GM13977 (cell line): Measurements from ENCODE around the gene TGOLN2.
A peak's percentile ranks its signal among the peaks of the same experiment; 100 is the strongest.
"Not testable (repeated sequence)": the region's sequence is repeated elsewhere in the genome, so short reads cannot be mapped to it uniquely, and the experiment has no call there.

Experiments
- DNase-seq: peaks from one replicate; pipeline ENCODE4 v3.0.0; 2012; ENCODE audit warnings: low spot score
- in situ Hi-C: fragments of 300-500 bp; cut with MboI; formaldehyde crosslinking; loops from one replicate; pipeline ENCODE4 v1.12.0; 2022; ENCODE audit warnings: low sequenced_read_pairs, low pct_unique_long_range_greater_than_20kb, mixed read lengths, inconsistent platforms; ENCODE audit not compliant: unreplicated experiment
- TF ChIP-seq, protein P1 (sequence below): IDR thresholded peaks from 2 replicates; pipeline ENCODE4 v1.5.1; 2012; ENCODE audit warnings: mild to moderate bottlenecking, control low read depth; ENCODE audit not compliant: insufficient read depth; ENCODE audit errors: extremely low read depth, missing control alignments

Gene TGOLN2

DNA sequence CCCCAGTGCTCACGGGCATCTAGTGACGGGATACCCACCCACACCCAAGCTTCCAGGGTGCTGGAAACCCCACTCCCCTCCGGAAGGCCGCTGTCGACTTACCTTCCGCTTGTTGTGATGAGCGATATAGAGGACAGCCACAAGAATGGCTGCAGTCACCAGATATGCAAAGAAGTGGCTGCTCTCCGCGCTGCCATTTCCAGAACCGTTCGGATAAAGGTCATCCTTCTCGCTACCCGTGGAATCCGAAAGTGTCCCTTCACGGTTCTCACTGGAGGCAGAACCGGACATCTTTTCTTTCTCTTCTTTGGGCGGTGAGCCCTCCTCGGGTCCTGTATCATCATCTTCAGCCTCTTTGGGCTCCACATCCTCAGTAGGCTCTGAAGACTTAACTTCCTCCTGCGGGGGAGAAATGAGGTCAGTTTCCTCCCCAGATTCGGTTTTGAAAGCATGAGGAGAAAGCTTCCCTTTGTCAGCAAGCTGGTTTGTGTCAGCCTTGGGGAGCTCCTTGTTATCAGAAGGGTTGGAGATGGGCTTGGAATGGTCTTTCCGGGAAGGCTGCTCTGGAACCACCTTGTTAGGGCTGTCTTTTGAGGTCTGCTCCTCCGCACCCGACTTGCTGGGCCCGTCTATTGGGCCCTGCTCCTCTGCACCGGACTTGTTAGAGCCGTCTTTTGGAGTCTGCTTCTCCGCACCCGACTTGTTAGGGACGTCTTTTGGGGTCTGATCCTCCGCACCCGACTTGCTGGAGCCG, 1.2 kb downstream of the TGOLN2 start:
- peak; percentile 55 for DNase-seq
- in situ Hi-C loops, result no loop called here
- TF ChIP-seq, protein P1, sequence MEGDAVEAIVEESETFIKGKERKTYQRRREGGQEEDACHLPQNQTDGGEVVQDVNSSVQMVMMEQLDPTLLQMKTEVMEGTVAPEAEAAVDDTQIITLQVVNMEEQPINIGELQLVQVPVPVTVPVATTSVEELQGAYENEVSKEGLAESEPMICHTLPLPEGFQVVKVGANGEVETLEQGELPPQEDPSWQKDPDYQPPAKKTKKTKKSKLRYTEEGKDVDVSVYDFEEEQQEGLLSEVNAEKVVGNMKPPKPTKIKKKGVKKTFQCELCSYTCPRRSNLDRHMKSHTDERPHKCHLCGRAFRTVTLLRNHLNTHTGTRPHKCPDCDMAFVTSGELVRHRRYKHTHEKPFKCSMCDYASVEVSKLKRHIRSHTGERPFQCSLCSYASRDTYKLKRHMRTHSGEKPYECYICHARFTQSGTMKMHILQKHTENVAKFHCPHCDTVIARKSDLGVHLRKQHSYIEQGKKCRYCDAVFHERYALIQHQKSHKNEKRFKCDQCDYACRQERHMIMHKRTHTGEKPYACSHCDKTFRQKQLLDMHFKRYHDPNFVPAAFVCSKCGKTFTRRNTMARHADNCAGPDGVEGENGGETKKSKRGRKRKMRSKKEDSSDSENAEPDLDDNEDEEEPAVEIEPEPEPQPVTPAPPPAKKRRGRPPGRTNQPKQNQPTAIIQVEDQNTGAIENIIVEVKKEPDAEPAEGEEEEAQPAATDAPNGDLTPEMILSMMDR, result no peak

DNA sequence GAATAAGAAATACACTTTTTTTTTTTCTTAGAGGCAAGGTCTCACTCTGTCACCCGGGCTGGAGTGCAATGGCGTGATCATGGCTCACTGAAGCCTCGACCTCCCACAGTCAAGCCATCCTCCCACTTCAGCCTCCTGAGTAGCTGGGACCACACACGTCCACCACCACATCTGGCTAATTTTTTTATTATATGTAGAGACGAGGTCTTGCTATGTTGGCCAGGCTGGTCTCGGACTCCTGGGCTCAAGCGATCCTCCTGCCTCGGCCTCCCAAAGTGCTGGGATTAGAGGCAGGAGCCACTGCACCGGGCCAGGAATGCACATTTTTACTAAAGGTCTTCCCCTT, 2.4 kb downstream of the TGOLN2 start:
- in situ Hi-C loops, result no loop called here
- TF ChIP-seq, protein P1, result no peak

DNA sequence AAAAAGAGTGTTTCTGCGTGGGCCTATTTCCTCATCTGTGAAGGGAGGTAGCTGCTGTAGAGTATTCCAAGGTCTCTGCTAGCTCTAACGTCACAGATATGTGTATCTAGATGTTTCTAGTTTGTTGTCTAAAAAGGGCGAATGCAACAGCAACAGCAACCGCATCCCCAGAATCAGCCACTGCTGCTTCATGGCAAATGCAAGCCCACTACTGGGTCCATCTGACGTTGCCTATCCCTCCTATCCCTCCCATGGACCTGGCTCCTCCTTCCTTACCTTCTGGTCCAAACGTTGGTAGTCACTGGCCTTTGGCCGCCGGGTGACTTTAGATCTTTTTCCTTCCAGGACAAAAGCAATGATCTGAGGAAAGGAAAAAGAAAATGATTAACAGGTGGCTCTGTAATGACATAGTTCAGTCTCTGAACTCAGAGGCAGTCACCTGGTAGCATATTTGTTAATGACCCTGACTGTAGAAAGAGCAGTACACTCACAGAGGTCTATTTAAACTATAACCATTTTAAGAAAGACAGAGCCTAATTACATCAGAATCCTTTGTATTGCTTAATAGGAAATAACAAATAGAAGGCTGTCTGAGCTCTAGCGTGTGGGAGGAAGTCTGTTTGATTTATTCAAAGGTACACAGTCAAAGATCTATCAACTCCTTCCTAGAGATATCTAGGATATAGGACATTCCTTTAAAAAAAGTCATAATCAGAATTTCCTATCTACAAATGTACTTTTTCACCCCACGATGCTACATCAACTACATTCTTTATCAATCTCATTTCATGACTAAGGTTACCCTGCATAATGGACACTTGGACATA, 2.9 kb downstream of the TGOLN2 start:
- DNase-seq, result no peak
- TF ChIP-seq, protein P1, result no peak
- in situ Hi-C loops, result no loop called here

More for the DNA sequence above, 2.4 kb downstream of the TGOLN2 start:
- DNase-seq, result no peak

DNA sequence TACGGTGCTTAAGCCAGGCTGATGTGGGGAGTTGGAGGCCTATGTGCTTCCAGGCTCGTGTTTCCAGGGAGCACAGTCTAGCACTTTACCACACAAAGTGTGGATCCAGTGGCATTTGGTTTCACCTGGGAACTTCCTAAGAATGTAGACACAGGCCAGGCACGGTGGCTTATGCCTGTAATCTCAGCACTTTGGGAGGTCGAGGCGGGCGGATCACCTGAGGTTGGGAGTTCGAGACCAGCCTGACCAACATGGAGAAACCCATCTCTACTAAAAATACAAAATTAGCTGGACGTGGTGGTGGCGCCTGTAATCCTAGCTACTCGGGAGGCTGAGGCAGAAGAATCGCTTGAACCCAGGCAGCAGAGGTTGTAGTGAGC, 3.8 kb downstream of the TGOLN2 start:
- in situ Hi-C loops, DNase-seq: not testable (repeated sequence)

DNA sequence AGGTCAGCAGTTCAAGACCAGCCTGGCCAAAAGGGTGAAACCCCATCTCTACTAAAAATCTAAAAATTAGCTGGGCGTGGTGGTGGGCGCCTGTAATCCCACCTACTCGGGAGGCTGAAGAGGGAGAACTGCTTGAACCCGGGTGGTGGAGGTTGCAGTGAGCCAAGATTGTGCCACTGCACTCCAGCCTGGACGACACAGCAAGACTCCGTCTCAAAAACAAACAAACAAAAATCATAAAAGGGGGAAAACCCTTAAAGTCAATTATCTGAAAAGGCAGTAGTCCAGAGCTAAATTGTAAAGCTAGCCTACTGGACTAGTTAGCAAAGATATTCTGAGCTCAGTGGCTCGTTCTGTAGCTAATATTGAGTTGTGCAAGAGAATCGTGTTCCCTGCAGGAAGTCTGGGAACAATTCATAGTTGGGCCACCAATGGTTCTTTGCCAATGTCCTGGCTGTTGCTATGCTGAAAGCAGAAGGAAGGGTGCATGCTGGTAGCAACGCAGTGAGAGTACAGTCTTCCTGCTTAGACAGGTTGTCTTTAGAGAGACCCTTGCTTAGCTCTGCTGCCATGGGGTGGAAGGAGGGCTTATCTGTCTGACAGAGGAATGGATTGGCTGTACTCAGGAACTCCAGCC, 4.3 kb downstream of the TGOLN2 start:
- DNase-seq, result no peak
- TF ChIP-seq, protein P1, result no peak
- in situ Hi-C loops, result no loop called here

DNA sequence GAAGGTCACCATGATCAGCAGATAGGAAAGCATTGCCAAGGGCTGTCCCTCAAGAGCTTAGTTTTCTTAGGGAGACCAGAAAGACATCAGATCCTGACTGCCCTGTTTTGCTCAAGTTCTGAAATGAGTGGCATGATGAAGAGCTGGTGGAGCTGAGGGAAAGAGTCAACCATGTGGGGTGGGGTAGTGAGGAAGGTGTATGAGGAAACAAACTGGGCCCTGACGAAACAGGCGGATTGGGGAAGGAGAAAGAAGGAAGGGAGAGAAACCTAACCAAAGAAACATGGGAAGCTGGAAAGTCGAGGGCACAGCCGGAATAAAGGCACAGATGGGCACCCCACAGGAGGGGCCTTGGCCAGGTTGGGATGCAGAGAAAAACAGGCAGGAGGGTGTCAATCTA, 8.0 kb downstream of the TGOLN2 start:
- DNase-seq, result no peak
- TF ChIP-seq, protein P1, result no peak
- in situ Hi-C loops, result no loop called here
